ENCODE data around the gene PHACTR1. TPM values are rescaled to one million over a fixed set of nuclear protein-coding genes. Genes with fewer than 3 reads are reported as not detected.

Gene PHACTR1
- total RNA-seq, 2 donors from 2014 or later: 2.8 to 6.3 TPM

DNA sequence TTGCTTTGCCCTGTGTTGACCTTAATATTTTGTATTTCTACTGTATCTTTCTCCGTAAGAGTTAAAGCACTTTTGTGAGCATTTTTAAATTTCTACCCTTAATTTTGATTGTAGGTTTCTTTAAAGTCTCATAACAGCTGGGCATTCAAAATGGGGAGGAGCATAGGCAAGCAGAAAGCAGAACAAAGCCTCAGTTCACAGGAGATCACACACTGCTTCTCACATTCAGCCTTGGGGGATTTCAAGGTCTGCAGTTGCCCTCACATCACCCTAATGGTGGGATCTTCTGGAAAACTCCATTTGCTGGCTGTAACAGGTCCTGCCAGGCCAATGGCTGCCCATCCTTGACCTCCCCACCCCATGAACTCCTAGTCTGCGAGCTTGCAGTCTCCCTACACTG, 292.9 kb downstream of the PHACTR1 start:
- no peak for DNase-seq
- no peak overlapping the region for H3K4me3 ChIP-seq (ENCODE audit: low read length)
- H3K4me3 Mint-ChIP-seq: no peak overlapping the region
- H3K27me3 Mint-ChIP-seq (ENCODE audit: insufficient read depth): peaks cover 63% of the 10 kb centered on the region
- no peaks in the 10 kb centered on the region for H3K9me3 Mint-ChIP-seq
- no peaks in the 10 kb centered on the region for H3K9me3 ChIP-seq (ENCODE audit: control insufficient read depth, low read length)
- no peak overlapping the region for H3K27ac ChIP-seq (ENCODE audit: low read depth, low read length)
- H3K27me3 ChIP-seq (ENCODE audit: control insufficient read depth, insufficient read depth, low read length, poor library complexity, severe bottlenecking): peaks cover 6% of the 10 kb centered on the region
- H3K27ac Mint-ChIP-seq: no peak overlapping the region
- no peak for TF ChIP-seq CTCF (conservative IDR thresholded peaks at IDR 0.05)
- peaks cover 64% of the 10 kb centered on the region for H3K4me1 Mint-ChIP-seq
- H3K36me3 ChIP-seq (ENCODE audit: control insufficient read depth, insufficient read depth, low read length): no peaks in the 10 kb centered on the region
- H3K9ac ChIP-seq (ENCODE audit: extremely low read depth, low read length, poor library complexity, severe bottlenecking): no peak overlapping the region
- 89 to 100% methylated on average over 1 to 2 of the region's 2 CpGs for WGBS, 2 experiments (ENCODE audit: insufficient coverage in 1 of 2, insufficient read length in 1 of 2)
- no peaks in the 10 kb centered on the region for H3K36me3 Mint-ChIP-seq (ENCODE audit: low read depth)
- peaks cover 36% of the 10 kb centered on the region for H3K4me1 ChIP-seq (ENCODE audit: control insufficient read depth, insufficient read depth, low read length)

DNA sequence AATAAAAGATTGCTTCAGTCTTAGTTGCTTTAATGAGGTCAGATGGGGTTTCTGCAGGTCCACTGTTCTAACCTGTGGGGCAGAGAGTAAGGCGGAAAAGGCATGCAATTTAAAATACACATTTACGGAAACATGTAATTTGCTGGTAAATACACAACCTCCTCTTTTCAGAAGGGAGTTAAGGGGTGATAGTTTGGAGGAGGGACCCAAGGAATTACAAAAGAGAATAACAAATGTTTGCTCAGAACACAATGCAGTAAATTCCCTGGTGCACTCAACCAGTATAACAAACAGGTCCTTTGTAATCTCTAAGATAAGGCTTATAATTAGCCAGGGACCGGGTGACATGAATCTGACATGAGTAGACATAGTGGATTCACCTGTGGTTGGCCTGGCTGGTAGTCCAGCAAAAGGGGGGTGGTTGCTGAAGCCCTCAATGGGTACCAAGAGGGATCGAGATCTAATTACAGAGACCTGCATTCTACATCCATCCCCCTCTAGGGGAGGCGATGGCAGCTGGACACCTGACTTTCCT, 295.1 kb downstream of the PHACTR1 start:
- H3K27me3 ChIP-seq (ENCODE audit: control insufficient read depth, insufficient read depth, low read length, poor library complexity, severe bottlenecking): peaks cover 23% of the 10 kb centered on the region

GRCh38 chr6:13012296-13012695, 295.7 kb downstream of the PHACTR1 start:
- no peaks in the 10 kb centered on the region for H3K36me3 Mint-ChIP-seq (ENCODE audit: low read depth)
- H3K4me3 Mint-ChIP-seq: peak overlapping the region; percentile 68
- H3K4me3 ChIP-seq (ENCODE audit: low read length): peak overlapping the region; percentile 91
- no peak overlapping the region for H3K9ac ChIP-seq (ENCODE audit: extremely low read depth, low read length, poor library complexity, severe bottlenecking)
- H3K27me3 Mint-ChIP-seq (ENCODE audit: insufficient read depth): peaks cover 78% of the 10 kb centered on the region
- no peak overlapping the region for H3K27ac Mint-ChIP-seq
- H3K4me1 ChIP-seq (ENCODE audit: control insufficient read depth, insufficient read depth, low read length): peaks cover 20% of the 10 kb centered on the region
- no peak for DNase-seq
- 84 to 100% methylated on average over 1 of the region's 1 CpG for WGBS, 2 experiments (ENCODE audit: insufficient coverage in 1 of 2, insufficient read length in 1 of 2)
- no peaks in the 10 kb centered on the region for H3K9me3 Mint-ChIP-seq
- peaks cover 58% of the 10 kb centered on the region for H3K4me1 Mint-ChIP-seq
- H3K36me3 ChIP-seq (ENCODE audit: control insufficient read depth, insufficient read depth, low read length): no peaks in the 10 kb centered on the region
- no peak overlapping the region for H3K27ac ChIP-seq (ENCODE audit: low read depth, low read length)
- no peaks in the 10 kb centered on the region for H3K9me3 ChIP-seq (ENCODE audit: control insufficient read depth, low read length)
- H3K27me3 ChIP-seq (ENCODE audit: control insufficient read depth, insufficient read depth, low read length, poor library complexity, severe bottlenecking): peaks cover 23% of the 10 kb centered on the region
- TF ChIP-seq CTCF (conservative IDR thresholded peaks at IDR 0.05): no peak

More for the DNA sequence above, 295.1 kb downstream of the PHACTR1 start:
- DNase-seq: no peak
- H3K27me3 Mint-ChIP-seq (ENCODE audit: insufficient read depth): peaks cover 78% of the 10 kb centered on the region
- peaks cover 60% of the 10 kb centered on the region for H3K4me1 Mint-ChIP-seq
- H3K36me3 Mint-ChIP-seq (ENCODE audit: low read depth): no peaks in the 10 kb centered on the region
- Histone ChIP-seq H3K27ac (ENCODE audit: low read depth, low read length) (no peak overlapping the region), H3K9me3 (ENCODE audit: control insufficient read depth, low read length) (no peaks in the 10 kb centered on the region), H3K4me1 (ENCODE audit: control insufficient read depth, insufficient read depth, low read length) (peaks cover 26% of the 10 kb centered on the region), H3K36me3 (ENCODE audit: control insufficient read depth, insufficient read depth, low read length) (no peaks in the 10 kb centered on the region), H3K9ac (ENCODE audit: extremely low read depth, low read length, poor library complexity, severe bottlenecking) (no peak overlapping the region), H3K4me3 (ENCODE audit: low read length) (no peak overlapping the region)
- no peak overlapping the region for H3K27ac Mint-ChIP-seq
- 69 to 100% methylated on average over 2 to 5 of the region's 5 CpGs for WGBS, 2 experiments (ENCODE audit: insufficient coverage in 1 of 2, insufficient read length in 1 of 2)
- H3K4me3 Mint-ChIP-seq: no peak overlapping the region
- H3K9me3 Mint-ChIP-seq: no peaks in the 10 kb centered on the region
- TF ChIP-seq CTCF (conservative IDR thresholded peaks at IDR 0.05): no peak
